HAP-1 (cell line): ENCODE measurements around the gene ABCF3.
"Not testable (repeated sequence)": the region's sequence is repeated elsewhere in the genome, so short reads cannot be mapped to it uniquely, and the experiment has no call there.

Experiments used
- DNase-seq, 2 experiments: peaks; one replicate each; pipeline ENCODE4 v3.0.0-alpha.2; 2016 to 2020; ENCODE audit warnings: low spot score in 2 of 2
- H3K27me3 ChIP-seq: fragments of 250-450 bp; sonication (Bioruptor Pico); 2 replicates; pipeline ENCODE4 v1.5.1; 2020; ENCODE audit warnings: low read depth, mild to moderate bottlenecking, moderate library complexity
- H3K36me3 ChIP-seq: fragments of 250-450 bp; sonication (Bioruptor Pico); replicated peaks from 2 replicates; pipeline ENCODE4 v1.5.1; 2020; ENCODE audit warnings: mild to moderate bottlenecking
- H3K4me1 ChIP-seq: fragments of 250-450 bp; sonication (Bioruptor Pico); 2 replicates; pipeline ENCODE4 v1.5.1; 2020; ENCODE audit warnings: mild to moderate bottlenecking
- H3K4me3 ChIP-seq: fragments of 250-450 bp; sonication (Bioruptor Pico); 2 replicates; pipeline ENCODE4 v1.5.1; 2020; ENCODE audit warnings: mild to moderate bottlenecking, moderate library complexity
- H3K9me3 ChIP-seq: fragments of 250-450 bp; sonication (Bioruptor Pico); 2 replicates; pipeline ENCODE4 v1.5.1; 2020; ENCODE audit warnings: mild to moderate bottlenecking, moderate library complexity
- in situ Hi-C: fragments of 300-500 bp; cut with MboI; formaldehyde crosslinking; loops from 3 replicates; pipeline ENCODE4 v1.14.3; 2020; ENCODE audit warnings: low sequenced_read_pairs, inconsistent platforms, mixed read lengths

Gene ABCF3

GRCh38 chr3:184186184-184186901 lies at the start of gene ABCF3:
TSS of gene ABCF3 (plus strand) at chr3:184186199. CDS start at chr3:184186208, 9 bp downstream.
- Histone ChIP-seq H3K36me3 (peaks cover 72% of the 10 kb centered on the region), H3K9me3 (no peaks in the 10 kb centered on the region), H3K4me1 (peaks cover 11% of the 10 kb centered on the region), H3K4me3 (peak within 1 kb of the TSS; percentile 98), H3K27me3 (no peaks in the 10 kb centered on the region)
- peak in 1 of 2 experiments; percentile 16 for DNase-seq
- in situ Hi-C loops = no loop called here

DNA sequence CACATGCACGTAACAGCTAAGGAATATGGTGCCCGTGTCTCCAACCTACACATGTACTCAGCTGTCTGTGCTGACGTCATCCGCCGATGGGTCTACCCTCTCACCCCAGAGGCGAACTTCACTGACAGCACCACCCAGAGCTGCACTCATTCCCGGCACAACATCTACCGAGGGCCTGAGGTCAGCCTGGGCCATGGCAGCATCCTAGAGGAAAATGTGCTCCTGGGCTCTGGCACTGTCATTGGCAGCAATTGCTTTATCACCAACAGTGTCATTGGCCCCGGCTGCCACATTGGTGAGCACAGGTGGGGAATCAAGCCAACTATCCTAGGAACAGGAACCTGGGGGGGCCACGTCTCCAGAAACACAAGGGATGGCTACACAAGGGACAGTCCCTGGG lies 45.6 kb upstream of the ABCF3 start:
- Histone ChIP-seq H3K36me3 (peaks cover 74% of the 10 kb centered on the region), H3K9me3 (no peaks in the 10 kb centered on the region), H3K27me3 (no peaks in the 10 kb centered on the region), H3K4me1 (peaks cover 10% of the 10 kb centered on the region; the same call in 1 of the 2 replicates), H3K4me3 (no peak overlapping the region)
- in situ Hi-C loops = no loop called here
- DNase-seq = no peak

DNA sequence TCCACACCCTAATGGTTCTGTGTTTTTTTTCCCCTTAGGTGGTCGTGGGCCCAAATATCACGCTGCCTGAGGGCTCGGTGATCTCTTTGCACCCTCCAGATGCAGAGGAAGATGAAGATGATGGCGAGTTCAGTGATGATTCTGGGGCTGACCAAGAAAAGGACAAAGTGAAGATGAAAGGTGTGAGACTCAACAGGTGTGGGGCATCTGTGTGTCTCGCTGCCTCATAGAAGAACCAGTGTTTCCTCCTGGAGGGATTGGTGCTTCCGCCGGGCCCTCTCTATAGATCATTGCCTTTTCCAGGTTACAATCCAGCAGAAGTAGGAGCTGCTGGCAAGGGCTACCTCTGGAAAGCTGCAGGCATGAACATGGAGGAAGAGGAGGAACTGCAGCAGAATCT lies 43.8 kb upstream of the ABCF3 start:
- no peak for DNase-seq
- Histone ChIP-seq H3K4me3 (no peak overlapping the region), H3K9me3 (no peaks in the 10 kb centered on the region), H3K27me3 (no peaks in the 10 kb centered on the region), H3K36me3 (peaks cover 78% of the 10 kb centered on the region), H3K4me1 (no peaks in the 10 kb centered on the region; the same call in 1 of the 2 replicates)
- in situ Hi-C loops = no loop called here

DNA sequence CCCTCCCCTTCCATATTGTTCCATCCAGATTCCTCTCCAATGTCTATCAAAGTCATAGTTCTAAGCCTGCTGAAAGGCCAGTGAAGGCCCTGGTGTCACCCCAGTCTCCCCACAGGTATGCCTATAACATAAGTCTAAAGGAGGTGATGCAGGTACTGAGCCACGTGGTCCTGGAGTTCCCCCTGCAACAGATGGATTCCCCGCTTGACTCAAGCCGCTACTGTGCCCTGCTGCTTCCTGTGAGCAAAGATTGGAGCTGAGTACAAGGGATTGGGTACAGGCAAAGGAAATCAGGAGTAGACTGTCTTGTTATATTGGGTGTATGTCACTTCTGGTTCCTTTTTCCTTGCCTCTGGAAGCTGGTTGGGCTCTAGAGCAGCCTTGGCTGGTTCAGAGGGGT lies 42.7 kb upstream of the ABCF3 start:
- no peaks in the 10 kb centered on the region; the same call in 1 of the 2 replicates for H3K4me1 ChIP-seq
- no peaks in the 10 kb centered on the region for H3K27me3 ChIP-seq
- in situ Hi-C loops = no loop called here
- H3K4me3 ChIP-seq = no peak overlapping the region
- peaks cover 69% of the 10 kb centered on the region for H3K36me3 ChIP-seq
- no peaks in the 10 kb centered on the region for H3K9me3 ChIP-seq
- DNase-seq = no peak

GRCh38 chr3:184144505-184144904 lies 41.5 kb upstream of the ABCF3 start:
- DNase-seq = no peak
- Histone ChIP-seq H3K9me3 (no peaks in the 10 kb centered on the region), H3K4me3 (no peak overlapping the region), H3K27me3 (no peaks in the 10 kb centered on the region), H3K4me1 (no peaks in the 10 kb centered on the region; the same call in 1 of the 2 replicates), H3K36me3 (peaks cover 64% of the 10 kb centered on the region)
- in situ Hi-C loops = no loop called here

GRCh38 chr3:184145111-184145524 lies 40.9 kb upstream of the ABCF3 start:
- peak in 1 of 2 experiments; percentile 42 for DNase-seq
- no peaks in the 10 kb centered on the region for H3K9me3 ChIP-seq
- peaks cover 61% of the 10 kb centered on the region for H3K36me3 ChIP-seq
- in situ Hi-C loops = no loop called here
- H3K4me3 ChIP-seq = no peak overlapping the region
- H3K4me1 ChIP-seq = no peaks in the 10 kb centered on the region; the same call in 1 of the 2 replicates
- H3K27me3 ChIP-seq = no peaks in the 10 kb centered on the region

DNA sequence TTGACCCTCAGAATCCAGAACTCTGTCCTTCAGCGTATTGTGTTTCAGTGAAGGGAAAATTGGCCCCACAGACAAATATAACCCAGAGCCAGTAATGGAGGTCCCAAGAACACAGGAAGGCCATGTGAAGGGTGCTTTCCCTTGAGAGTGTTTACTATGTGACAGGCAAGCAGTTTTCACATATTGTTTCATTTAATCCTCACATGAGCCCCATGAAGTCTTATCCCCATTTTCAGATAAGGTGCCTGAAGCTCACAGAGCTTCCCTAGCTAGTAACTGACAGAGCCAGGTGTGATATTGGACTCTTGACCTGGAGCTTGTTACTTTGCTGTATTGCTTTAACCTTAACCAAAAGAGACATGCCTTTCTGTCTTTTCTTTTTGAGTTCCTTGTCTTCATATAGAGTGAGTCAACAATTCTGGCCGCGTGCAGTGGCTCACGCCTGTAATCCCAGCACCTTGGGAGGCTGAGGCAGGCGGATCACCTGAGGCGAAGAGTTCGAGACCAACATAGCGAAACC lies 40.2 kb upstream of the ABCF3 start:
- Histone ChIP-seq H3K36me3 (peaks cover 54% of the 10 kb centered on the region), H3K4me1 (no peaks in the 10 kb centered on the region; the same call in 1 of the 2 replicates), H3K4me3 (no peak overlapping the region), H3K27me3 (no peaks in the 10 kb centered on the region), H3K9me3 (no peaks in the 10 kb centered on the region)
- in situ Hi-C loops = no loop called here
- DNase-seq = no peak

- in situ Hi-C loops = no loop called here
- DNase-seq = no peak
- H3K4me3 ChIP-seq = no peak overlapping the region
- H3K9me3 ChIP-seq = no peaks in the 10 kb centered on the region
- peaks cover 32% of the 10 kb centered on the region for H3K36me3 ChIP-seq
- no peaks in the 10 kb centered on the region for H3K27me3 ChIP-seq
- H3K4me1 ChIP-seq = no peaks in the 10 kb centered on the region; the same call in 1 of the 2 replicates
These were observed 37.9 kb upstream of the ABCF3 start for GRCh38 chr3:184148076-184148475.

GRCh38 chr3:184149123-184149522 lies 36.9 kb upstream of the ABCF3 start:
- Histone ChIP-seq H3K9me3 (no peaks in the 10 kb centered on the region), H3K4me1 (no peaks in the 10 kb centered on the region; the same call in 1 of the 2 replicates), H3K4me3 (no peak overlapping the region), H3K36me3 (peaks cover 21% of the 10 kb centered on the region), H3K27me3 (no peaks in the 10 kb centered on the region)
- DNase-seq = no peak
- in situ Hi-C loops = no loop called here

DNA sequence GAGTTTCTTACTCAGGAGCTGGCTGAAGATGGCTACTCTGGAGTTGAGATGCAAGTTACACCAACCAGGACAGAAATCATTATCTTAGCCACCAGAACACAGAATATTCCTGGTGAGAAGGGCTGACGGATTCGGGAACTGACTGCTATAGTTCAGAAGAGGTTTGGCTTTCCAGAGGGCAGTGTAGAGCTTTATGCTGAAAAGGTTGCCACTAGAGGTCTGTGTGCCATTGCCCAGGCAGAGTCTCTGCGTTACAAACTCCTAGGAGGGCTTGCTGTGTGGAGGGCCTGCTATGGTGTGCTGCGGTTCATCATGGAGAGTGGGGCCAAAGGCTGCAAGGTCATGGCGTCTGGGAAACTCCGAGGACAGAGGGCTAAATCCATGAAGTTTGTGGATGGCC lies 36.2 kb upstream of the ABCF3 start:
- H3K36me3 ChIP-seq = peaks cover 15% of the 10 kb centered on the region
- H3K27me3 ChIP-seq, H3K9me3 ChIP-seq, in situ Hi-C loops, DNase-seq, H3K4me1 ChIP-seq, H3K4me3 ChIP-seq: not testable (repeated sequence)

GRCh38 chr3:184154885-184155643 lies 30.9 kb upstream of the ABCF3 start, which contains the start of gene DVL3:
TSS of gene DVL3 (plus strand) at chr3:184155377. CDS start at chr3:184155636, 259 bp downstream.
- H3K9me3 ChIP-seq = no peaks in the 10 kb centered on the region
- H3K4me3 ChIP-seq = peak within 1 kb of the TSS; percentile 84
- no peaks in the 10 kb centered on the region for H3K27me3 ChIP-seq
- H3K4me1 ChIP-seq = peaks cover 9% of the 10 kb centered on the region
- peak; percentile 38 to 74 for DNase-seq
- H3K36me3 ChIP-seq = no peaks in the 10 kb centered on the region
- in situ Hi-C loops = no loop called here

DNA sequence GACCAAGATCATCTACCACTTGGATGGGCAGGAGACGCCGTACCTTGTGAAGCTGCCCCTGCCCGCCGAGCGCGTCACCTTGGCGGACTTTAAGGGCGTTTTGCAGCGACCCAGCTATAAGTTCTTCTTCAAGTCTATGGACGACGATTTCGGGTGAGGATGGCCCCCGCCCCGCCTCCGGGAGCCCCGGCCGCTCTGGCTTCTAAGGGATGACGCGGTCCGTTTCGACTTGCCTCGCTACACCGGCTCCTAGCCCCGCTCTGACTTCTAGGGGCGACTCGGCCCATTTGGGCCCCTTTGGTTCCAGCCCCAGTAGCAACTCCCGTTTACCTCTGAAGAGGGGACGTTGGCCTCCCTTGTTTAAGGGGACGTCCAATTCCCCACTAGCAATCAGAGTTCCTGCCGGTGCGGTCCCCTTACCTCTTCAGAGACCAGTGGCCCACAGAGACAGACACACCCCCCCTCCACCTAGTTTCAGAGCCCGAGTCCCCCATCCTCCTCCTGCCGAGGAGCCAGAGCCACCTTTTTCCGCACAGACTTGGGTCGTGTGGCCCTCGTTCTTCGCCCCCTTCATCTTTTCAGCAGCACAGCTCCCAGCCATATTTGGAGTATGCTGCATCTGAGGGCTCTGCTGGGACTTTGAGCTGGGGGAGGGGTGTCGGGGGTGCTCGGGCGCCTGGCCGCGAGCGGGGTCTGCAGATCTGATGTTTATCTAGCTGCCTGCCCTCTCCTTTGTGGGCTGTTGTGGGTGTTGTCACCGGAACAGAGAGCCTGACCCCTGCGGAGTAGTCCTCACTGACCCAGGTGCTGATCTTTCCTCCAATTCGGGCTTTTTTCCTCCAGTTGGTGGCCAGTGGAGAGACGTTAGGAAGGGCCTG lies 30.1 kb upstream of the ABCF3 start:
- Histone ChIP-seq H3K27me3 (no peaks in the 10 kb centered on the region), H3K4me3 (peak overlapping the region; percentile 84), H3K9me3 (no peaks in the 10 kb centered on the region), H3K36me3 (no peaks in the 10 kb centered on the region), H3K4me1 (peaks cover 9% of the 10 kb centered on the region)
- in situ Hi-C loops = no loop called here
- peak; percentile 12 to 49 for DNase-seq

GRCh38 chr3:184156522-184156955 lies 29.5 kb upstream of the ABCF3 start:
- DNase-seq = peak in 1 of 2 experiments; percentile 35
- peaks cover 9% of the 10 kb centered on the region for H3K4me1 ChIP-seq
- in situ Hi-C loops = no loop called here
- peaks cover under 1% of the 10 kb centered on the region; the same call in 1 of the 2 replicates for H3K36me3 ChIP-seq
- peak overlapping the region; percentile 84 for H3K4me3 ChIP-seq
- H3K9me3 ChIP-seq = no peaks in the 10 kb centered on the region
- H3K27me3 ChIP-seq = no peaks in the 10 kb centered on the region
